ENCODE results near the gene TAX1BP1.

TAX1BP1 gene

DNA sequence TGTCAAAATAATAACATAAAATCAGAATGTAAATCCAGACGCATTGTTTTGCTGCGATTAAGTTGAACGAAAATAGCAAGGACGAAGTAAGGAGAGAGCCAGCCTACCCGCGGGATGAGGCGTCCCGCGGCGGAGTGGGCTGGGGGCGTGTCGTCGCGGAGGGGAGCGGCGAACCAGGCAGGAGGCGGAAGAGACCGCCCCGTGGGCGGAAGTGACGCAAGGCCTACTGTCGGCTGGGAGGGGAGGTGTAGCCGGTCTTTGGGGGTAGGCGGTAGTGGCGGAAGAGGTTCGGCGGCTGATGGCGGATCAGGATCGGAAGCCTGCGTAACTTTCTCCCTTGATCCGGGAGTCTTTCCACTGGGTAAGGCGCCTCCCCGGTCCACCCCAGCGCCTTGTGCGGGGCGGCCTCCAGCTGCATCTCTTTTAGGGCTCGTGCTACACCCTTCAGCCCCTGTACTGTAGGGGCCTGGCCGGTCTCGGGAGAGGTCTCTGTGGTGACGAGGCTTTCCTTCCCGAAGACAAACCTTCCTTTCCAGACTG, at the start of gene TAX1BP1:
Gene TAX1BP1 (plus strand): TSS at position 254 of the 540 bp plus-strand sequence. CDS start 8,363 bp downstream, outside the sequence.
- in situ Hi-C loops (cut with HindIII; ENCODE audit: low sequenced_read_pairs) = no loop called here

DNA sequence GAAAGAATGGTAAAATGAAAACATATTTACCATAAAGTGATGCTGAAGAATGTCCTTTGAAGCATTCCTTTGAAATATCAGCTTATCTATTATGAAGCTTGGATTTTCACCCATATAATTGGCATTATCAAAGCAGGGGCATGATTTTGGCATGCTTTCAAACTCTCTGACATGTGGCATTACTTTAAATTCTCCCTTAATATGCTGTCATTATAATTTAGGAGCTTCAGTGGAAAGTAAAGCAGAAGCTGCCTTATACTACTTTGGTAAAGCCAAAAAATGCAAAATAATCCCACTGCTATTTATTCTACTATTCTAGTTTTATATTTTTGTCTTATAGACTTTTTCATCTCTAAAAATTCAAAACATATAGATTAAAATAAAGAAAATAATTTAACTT, 49.3 kb upstream of the TAX1BP1 start:
- in situ Hi-C loops (cut with HindIII; ENCODE audit: low sequenced_read_pairs) = no loop called here

DNA sequence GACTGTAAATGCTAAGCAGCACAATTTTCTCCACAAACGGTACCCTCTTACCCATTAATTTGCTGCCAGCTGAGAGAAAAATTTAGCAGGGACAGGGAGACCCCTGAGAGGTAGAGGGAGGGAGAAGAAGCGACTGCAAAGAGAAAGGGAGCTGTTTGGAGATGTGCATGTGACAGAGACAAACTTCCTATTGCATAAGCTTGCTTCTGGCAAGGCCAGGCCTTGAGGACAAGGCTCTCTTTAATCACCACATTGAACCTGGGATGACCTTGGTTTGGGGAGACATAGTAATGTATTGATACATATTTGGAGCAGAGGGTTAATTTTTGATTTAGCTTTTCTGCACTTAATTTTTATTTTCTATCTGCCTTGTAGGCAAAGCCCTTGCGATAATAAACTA, 46.2 kb upstream of the TAX1BP1 start:
- in situ Hi-C loops (cut with HindIII; ENCODE audit: low sequenced_read_pairs) = no loop called here

DNA sequence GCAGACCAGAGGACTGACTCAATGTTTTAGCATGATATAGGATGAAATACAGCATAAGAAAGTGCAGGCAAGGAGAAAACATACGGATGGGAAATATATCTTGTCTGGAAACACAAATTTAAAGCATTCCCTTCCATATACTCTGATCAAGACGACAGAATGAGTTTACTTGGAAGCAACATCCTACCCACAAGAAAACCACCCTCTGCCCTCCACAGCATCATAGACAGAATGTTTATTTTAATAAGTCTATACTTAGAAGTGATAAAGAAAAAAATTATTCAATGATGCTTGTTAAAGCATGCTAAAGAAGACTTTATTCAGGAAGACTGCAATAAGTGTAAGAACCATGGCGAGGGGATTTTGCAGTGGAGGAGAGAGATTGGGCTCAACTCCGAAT, 44.9 kb upstream of the TAX1BP1 start:
- in situ Hi-C loops (cut with HindIII; ENCODE audit: low sequenced_read_pairs) = no loop called here

DNA sequence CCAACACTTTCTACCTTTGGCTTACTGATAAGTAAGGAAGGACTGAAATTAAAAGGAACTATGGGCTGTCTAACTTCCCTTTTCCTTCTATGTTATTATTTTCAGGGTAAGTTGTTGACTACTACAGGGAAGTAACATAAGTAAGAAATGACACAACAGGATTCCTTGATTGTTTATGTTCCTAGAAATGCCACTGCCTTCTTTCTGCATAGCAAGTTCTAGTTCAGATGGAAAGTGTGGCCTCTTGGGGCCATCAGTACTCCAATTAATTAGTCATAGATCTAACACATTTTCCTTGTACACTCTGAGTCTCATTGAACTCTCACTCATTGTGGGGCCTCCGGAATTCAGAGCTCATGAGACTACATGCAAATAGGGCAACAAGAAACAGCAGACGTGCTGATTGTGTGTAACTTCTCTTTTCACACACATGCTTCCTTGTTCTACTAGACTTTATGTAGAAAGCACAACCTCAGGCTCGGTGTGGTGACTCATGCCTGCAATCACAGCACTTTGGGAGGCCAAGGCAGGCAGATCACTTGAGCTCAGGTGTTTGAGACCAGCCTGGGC, 42.0 kb upstream of the TAX1BP1 start:
- in situ Hi-C loops (cut with HindIII; ENCODE audit: low sequenced_read_pairs) = no loop called here

DNA sequence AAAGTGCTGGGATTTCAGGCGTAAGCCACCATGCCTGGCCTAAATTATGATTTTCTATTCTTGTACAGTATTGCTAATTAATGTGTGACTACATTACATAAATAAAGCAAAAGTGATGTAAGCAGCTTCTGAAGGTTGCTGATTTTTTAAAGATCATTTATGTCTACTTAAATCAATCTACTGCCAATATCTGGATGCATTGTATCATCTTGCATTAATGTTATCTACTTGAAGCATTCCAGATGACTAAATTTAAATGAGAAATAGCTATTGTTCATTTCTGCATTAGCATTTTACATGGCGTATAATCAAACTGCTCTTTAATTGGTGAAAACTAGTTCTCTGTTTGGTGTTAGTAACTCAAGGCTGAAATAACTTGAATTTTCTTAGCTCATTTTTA, 40.2 kb upstream of the TAX1BP1 start:
- in situ Hi-C loops (cut with HindIII; ENCODE audit: low sequenced_read_pairs) = no loop called here

DNA sequence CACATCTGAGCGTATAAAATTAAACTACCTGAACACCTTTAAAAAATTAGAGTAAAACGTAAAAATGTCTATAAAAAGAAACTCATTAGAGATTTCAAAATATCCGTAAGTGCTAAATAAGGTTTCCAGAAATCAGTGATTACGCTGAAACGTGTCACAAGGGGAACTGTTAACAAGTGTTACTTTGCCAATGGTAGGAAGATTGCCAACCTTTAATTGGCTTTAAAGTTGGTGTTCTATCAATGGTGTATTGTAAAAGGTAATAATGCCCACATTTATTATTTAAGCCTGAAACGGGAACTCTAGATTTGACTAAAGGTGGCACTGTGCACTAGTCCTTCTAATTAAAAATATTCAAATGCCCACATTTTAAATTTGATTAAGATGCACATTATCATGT, 39.5 kb upstream of the TAX1BP1 start:
- in situ Hi-C loops (cut with HindIII; ENCODE audit: low sequenced_read_pairs) = no loop called here

DNA sequence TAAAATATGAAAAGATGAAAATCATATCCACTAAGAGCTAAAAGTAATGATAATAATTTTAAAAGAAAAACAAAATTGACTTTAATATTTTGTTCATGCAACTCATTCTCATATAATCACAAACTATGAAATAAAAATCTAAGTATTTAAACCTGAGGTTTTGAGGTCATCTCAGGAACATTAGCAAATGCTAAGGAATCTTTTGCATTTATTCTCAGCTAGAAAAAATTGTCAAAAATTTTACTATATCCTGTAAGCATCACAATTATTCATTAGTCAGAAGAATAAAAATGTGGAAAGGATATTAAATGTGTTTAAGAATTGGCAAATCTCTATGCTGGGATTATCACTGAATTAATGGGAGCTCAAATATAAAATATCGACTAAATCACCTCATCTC, 36.8 kb upstream of the TAX1BP1 start:
- in situ Hi-C loops (cut with HindIII; ENCODE audit: low sequenced_read_pairs) = no loop called here

DNA sequence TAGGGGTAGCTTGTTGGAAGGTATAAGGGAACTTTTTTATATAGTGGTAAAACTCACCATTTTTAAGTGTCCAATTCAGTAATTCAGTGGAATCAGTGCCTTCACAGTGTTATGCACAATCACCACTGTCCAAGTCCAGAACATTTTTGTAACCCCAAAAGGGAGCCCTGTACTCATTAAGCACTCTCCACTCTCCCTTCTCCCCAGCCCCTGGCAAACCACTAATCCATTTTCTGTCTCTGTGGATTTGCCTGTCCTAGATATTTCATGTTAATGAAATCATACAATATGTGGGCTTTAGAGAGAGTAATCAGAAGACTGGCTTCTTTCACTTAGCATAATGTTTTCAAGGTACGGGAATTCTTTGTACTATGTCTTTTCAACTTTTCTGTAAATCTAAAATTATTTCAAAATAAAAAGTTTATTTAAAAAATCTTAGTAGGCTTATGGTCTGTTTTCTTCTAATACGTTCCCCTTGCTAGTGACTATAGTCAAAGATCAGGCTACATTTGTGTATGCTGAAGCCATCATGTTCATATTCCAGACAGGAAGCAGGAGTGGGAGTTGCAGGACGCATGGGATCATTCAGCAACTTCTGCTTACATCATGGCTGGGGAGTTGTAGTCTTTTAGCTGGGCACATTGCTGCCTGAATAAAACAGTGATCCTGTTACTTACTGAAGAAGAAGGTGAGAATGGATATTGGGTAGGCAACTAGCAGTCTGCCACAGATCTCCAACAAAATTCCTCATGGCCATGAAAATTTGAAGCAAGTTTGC, 35.4 kb upstream of the TAX1BP1 start:
- in situ Hi-C loops (cut with HindIII; ENCODE audit: low sequenced_read_pairs) = no loop called here

DNA sequence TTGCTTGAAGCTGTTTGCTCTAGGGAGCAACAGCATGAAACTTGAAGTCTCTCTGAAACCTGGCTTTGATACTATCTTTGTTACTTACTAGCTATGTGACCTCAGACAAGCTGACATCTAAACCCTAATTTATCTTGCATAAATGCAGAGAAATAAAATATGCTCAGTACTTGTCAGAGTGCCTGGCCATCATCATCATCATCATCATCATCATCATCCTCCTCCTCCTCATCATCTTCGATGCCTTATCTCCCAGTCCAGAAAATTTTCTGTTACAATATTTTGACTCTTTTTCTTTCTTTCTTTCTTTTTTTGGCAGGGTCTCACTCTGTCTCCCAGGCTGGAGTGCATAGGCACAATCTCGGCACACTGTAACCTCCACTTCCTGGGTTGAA, 34.8 kb upstream of the TAX1BP1 start:
- in situ Hi-C loops (cut with HindIII; ENCODE audit: low sequenced_read_pairs) = no loop called here

DNA sequence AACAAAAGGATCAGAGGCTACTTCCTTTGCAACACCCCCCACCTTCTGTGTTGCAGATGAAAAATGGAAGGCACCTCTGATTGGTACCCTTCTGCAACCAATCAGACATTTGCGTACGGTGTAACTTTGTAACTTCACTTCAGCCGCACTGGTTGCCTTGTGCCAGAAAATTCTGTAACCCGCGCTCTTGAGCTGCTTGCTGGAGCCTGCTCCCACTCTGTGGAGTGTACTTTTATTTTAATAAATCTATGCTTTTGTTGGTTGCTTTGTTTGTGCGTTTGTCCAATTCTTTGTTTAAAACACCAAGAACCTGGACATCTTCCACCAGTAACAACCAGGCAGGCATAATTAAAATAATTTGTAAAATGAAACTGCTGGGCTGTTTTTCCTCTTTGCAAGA, 31.5 kb upstream of the TAX1BP1 start:
- in situ Hi-C loops (cut with HindIII; ENCODE audit: low sequenced_read_pairs) = no loop called here

DNA sequence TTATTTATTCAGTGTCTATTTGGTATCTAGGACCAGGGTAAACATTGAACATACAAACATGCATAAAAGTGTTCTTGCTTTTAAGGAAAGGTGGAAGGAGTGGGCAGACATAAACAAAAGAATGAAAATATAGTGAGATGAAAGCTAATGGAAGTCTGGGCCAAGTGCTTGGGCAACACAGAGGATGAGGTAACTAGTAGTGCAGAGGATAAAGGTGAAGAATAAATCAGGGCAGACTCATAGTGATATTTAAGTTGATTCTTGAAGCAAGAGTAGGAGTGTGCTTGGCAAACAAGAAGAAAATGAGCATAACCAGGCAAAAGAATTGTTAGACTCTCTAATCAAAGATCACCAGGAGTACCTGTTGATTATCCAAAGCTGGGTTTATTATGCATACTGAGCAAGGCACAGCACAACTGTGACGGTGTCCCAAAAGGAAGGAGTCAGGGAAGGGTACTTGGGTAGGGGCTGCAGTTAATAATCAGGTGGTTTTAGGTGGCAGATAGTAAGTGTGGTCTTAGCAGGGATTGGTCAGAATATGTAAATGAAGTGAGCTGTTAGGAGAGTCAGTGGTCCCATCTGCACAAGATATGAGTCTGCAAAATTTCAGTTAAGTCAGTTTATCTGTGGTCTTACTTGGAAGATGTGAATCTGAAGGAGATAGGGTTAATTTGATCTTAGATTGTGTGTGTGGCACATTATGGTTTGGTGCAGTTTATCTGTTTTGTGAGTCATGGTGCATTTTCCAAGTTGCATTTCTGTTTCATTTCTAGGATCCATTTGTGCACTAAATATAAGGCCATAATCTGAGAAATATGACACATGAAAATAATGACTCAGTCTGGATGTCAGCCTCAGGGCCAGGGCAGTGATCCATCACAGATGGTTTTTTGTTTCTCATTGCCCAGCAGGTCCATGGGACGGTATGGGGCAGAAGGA, 30.6 kb upstream of the TAX1BP1 start:
- in situ Hi-C loops (cut with HindIII; ENCODE audit: low sequenced_read_pairs) = no loop called here

DNA sequence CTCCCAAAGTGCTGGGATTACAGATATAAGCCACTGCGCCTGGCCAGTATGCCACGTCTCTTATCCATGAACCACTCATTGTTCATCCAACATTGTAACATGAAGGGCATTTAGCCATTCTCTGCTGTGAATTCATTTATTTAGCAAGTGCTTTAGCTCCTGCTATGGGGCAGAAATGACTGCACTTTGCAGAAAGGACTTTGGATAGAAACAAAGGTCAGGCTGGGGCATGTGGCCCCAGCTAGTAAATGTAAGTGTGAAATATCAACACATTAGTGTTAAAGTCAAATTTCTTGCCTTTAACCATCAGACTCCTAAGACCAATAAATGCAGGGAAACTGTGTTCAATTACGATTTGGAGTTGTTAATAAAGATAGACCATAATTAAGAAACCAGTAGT, 27.7 kb upstream of the TAX1BP1 start:
- in situ Hi-C loops (cut with HindIII; ENCODE audit: low sequenced_read_pairs) = no loop called here

DNA sequence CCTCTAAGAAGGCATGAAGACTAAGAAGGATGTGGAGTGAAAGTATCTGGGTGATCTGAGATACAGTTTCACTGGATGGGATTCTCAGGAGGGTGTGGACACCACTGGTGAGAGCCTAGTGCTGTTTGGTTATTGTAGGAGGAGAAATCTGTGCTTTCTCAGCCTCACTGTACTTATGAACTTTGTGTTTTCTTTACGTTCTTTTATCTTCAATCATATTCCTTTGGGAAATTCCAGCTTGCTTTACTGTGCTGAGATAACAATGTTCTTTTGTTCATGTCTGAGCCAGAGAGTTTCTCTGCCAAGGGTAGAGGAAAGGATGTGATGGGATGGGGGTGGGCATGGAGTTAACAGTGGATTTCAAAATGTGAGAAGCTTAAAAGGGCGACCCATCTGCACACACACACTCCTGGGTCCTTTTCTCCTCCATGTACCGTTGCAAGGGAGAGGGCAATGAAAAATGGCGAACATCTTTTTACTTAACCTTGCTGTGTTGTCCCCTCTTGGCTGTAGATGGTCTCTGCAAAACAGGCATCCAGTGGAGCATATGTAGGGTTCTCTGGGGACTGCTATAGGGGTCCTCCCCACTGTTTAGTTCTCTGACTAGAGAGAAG, 25.0 kb upstream of the TAX1BP1 start:
- in situ Hi-C loops (cut with HindIII; ENCODE audit: low sequenced_read_pairs) = no loop called here

DNA sequence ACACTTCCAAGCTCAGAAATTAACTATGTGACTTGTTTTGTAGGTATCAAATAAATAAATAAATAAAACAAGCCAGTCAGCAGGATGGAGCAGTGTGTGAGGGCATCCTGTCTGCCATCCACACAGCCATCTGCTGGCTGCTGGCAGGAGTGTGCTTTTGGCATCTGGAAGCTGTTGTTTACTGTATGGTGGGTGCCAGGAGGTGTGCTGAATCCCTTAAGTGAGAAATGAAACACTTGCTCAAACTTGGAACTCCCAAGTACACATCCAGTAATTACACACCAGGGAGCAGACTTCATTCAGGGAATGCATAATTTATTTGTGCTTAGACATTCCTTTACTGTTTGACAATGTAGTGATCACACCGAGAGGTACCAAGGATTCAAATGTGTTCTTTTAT, 16.9 kb upstream of the TAX1BP1 start:
- in situ Hi-C loops (cut with HindIII; ENCODE audit: low sequenced_read_pairs) = no loop called here

DNA sequence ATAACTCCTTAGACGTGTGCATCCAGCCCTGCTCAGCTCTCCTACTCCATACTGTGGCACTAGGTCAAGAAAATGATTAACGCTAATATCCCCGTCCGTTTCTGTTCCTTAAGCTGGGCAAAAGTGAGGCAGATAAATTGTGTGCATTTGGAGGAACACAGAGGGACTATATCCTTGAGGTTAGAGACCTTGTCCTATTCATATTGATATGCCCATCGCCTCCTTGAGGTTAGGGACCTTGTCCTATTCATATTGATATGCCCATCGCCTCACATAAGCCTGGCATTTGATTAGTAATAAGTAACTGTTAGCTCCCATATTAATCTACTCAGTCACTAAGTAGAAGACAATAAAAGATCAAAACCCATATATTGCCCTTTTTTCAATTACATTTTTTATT, 12.9 kb upstream of the TAX1BP1 start:
- in situ Hi-C loops (cut with HindIII; ENCODE audit: low sequenced_read_pairs) = no loop called here

DNA sequence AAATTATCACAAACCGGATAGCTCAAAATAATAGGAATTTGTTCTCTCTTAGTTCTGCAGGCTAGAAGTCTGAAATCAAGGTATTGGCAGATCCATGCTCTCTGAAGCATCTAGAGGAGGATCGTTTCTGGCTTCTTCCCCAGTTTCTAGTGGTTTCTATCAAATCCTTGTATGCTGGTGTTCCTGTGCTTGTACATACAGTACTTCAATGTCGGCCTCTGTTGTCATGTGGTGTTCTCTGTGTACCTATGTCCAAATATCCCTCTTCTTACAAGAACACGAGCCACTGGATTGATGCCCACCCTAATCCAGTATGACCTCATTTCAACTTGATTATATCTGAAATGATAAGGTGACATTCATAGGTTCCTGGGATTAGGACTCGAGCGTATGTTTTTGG, 9.8 kb upstream of the TAX1BP1 start:
- in situ Hi-C loops (cut with HindIII; ENCODE audit: low sequenced_read_pairs) = no loop called here

DNA sequence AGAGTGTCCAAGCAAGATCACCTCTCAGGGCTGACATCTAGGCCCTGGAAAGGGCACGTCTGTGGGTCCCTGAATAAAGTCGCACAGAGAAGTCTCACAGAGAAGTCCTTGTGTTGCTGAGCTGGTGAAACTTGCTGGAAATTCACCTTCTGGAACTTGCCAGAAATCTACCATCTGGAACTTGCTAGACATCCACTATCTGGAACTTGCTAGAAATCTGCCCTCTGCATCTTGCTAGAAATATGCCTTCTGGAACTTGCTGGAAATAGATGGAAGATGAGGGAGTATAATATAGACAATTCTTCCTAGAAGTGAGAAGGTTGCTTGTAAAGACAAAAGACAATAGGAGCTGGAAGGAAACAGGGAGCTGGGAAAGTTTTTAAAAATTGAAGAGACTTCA, 5.4 kb upstream of the TAX1BP1 start:
- in situ Hi-C loops (cut with HindIII; ENCODE audit: low sequenced_read_pairs) = no loop called here

DNA sequence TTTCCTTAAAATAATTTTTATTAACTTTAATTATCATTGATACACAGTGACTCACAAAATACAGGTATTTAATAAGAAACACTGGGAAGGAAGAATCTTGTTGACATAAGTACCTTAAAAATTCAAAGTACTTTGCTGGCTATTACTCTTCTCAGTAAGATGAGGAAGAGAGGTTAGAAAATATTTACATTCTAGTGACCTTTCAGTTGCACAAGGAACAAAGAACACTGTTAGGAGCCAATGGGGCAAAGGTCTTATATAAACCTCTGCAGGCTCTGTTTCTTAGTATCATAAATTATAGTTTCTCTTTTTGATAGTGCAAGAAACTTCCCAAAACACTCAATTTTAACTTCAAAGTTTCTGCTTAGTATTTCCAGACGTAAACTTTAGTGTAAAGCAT, 4.8 kb upstream of the TAX1BP1 start:
- in situ Hi-C loops (cut with HindIII; ENCODE audit: low sequenced_read_pairs) = no loop called here

DNA sequence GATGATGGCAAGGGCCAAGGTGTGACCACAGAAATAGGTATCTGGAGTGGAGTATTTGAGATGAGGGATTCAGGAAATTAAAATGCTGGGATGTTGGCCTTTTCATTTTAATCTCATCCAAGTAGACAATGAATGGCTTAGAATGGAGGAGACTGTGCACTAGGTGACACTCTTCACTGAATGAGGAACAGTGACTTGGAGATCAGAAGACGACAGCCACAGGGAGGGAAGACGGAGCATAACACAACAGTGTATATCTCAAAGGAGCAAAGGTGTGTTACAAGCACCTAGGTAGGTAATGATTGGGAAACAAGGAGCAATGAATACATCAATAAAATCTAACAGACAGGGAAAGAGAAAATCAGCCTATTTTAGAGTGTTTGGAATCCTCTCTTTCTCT, 4.1 kb upstream of the TAX1BP1 start:
- in situ Hi-C loops (cut with HindIII; ENCODE audit: low sequenced_read_pairs) = no loop called here

DNA sequence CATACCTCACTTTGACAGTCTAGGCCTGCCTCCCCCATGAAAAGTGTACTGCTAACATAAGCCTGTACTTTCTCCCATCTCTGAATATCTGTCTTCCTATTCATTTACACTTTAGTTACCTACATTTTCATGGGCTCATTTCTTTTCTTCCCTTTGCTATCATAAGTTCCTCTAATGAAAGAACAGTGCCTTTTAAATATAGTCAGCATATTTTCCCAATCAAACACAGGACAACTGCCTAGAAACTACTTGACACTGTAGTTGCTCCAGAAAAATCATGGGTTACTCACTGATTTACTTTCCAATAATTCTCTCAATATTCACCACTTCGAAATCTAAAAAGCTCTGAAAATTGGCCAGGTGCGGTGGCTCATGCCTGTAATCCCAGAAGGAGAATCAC, 2.8 kb upstream of the TAX1BP1 start:
- in situ Hi-C loops (cut with HindIII; ENCODE audit: low sequenced_read_pairs) = no loop called here
